HEK293T (cell line): ENCODE measurements around the gene ANKMY1.
A peak's percentile ranks its signal among the peaks of the same experiment; 100 is the strongest.

ENCODE experiments used
- CTCF ChIA-PET: fragments of 350-600 bp; formaldehyde crosslinking; extraction: SDS; loops from one replicate; lab custom pipeline; 2021; ENCODE audit warnings: antibody characterized with exemption, inconsistent platforms; lab: Yijun Ruan, JAX
- POLR2A ChIA-PET: fragments of 350-600 bp; formaldehyde crosslinking; extraction: SDS; loops from one replicate; lab custom pipeline; 2020; ENCODE audit warnings: antibody characterized with exemption, inconsistent platforms; lab: Yijun Ruan, JAX
- DNase-seq: peaks from one replicate; pipeline ENCODE4 v3.0.0; 2012; ENCODE audit warnings: mixed read lengths; ENCODE audit errors: extremely low spot score
- ARNT ChIP-seq: fragments of 450-650 bp; IDR thresholded peaks from 2 replicates; pipeline ENCODE4 v1.6.1; 2017; ENCODE audit warnings: mild to moderate bottlenecking
- BHLHE40 ChIP-seq: fragments of 450-650 bp; IDR thresholded peaks from 2 replicates; pipeline ENCODE4 v1.6.1; 2016; ENCODE audit warnings: mild to moderate bottlenecking, moderate library complexity, borderline replicate concordance
- CTBP1 ChIP-seq: fragments of 450-650 bp; IDR thresholded peaks from 2 replicates; pipeline ENCODE4 v1.6.1; 2016; ENCODE audit warnings: borderline replicate concordance
- ELF4 ChIP-seq: fragments of 450-650 bp; IDR thresholded peaks from 2 replicates; pipeline ENCODE4 v1.6.1; 2017; ENCODE audit warnings: antibody characterized with exemption
- FOXA1 ChIP-seq: fragments of 450-650 bp; IDR thresholded peaks from 2 replicates; pipeline ENCODE4 v1.6.1; 2016; ENCODE audit warnings: mild to moderate bottlenecking
- FOXK2 ChIP-seq: fragments of 450-650 bp; IDR thresholded peaks from 2 replicates; pipeline ENCODE4 v1.6.1; 2016; ENCODE audit warnings: mild to moderate bottlenecking
- FOXM1 ChIP-seq: fragments of 450-650 bp; IDR thresholded peaks from 2 replicates; pipeline ENCODE4 v1.6.1; 2017; ENCODE audit warnings: mild to moderate bottlenecking, borderline replicate concordance
- HDGF ChIP-seq: fragments of 450-650 bp; IDR thresholded peaks from 2 replicates; pipeline ENCODE4 v1.6.1; 2017; ENCODE audit warnings: antibody characterized with exemption, borderline replicate concordance
- L3MBTL2 ChIP-seq: fragments of 450-650 bp; conservative IDR thresholded peaks from 2 replicates; pipeline ENCODE4 v1.6.1; 2016; ENCODE audit warnings: mild to moderate bottlenecking
- LEF1 ChIP-seq: fragments of 450-650 bp; IDR thresholded peaks from 2 replicates; pipeline ENCODE4 v1.6.1; 2017; ENCODE audit warnings: mild to moderate bottlenecking, borderline replicate concordance
- NFRKB ChIP-seq: fragments of 450-650 bp; IDR thresholded peaks from 2 replicates; pipeline ENCODE4 v1.6.1; 2016; ENCODE audit warnings: mild to moderate bottlenecking, moderate library complexity
- PKNOX1 ChIP-seq: fragments of 450-650 bp; IDR thresholded peaks from 2 replicates; pipeline ENCODE4 v1.6.1; 2016
- SP1 ChIP-seq: fragments of 450-650 bp; IDR thresholded peaks from 2 replicates; pipeline ENCODE4 v1.6.1; 2017
- SUZ12 ChIP-seq: fragments of 450-650 bp; IDR thresholded peaks from 2 replicates; pipeline ENCODE4 v1.6.1; 2016; ENCODE audit warnings: mild to moderate bottlenecking
- TARDBP ChIP-seq: fragments of 450-650 bp; IDR thresholded peaks from 2 replicates; pipeline ENCODE4 v1.6.1; 2016
- ZNF384 ChIP-seq: fragments of 450-650 bp; IDR thresholded peaks from 2 replicates; pipeline ENCODE4 v1.6.1; 2016

The ANKMY1 gene

GRCh38 chr2:240567137-240567871 is 9.5 kb upstream of the ANKMY1 start:
- ChIA-PET POLR2A (interaction anchor here (0.7 to 2.0 kb wide), 2 partner anchors 18 to 19 kb away, joined by 3 to 23 read pairs; partner anchors contain the start of gene CAPN10), CTCF (interaction anchor here (1.0 to 2.2 kb wide), 2 partner anchors 13 to 20 kb away, joined by 3 to 8 read pairs; partner anchors contain the start of gene CAPN10)
- DNase-seq, result no peak
- no peak for TF ChIP-seq ZNF384
- no peak for TF ChIP-seq FOXA1
- no peak for TF ChIP-seq SUZ12
- no peak for TF ChIP-seq ELF4
- TF ChIP-seq TARDBP, result no peak
- no peak for TF ChIP-seq PKNOX1
- TF ChIP-seq ARNT, result no peak
- no peak for TF ChIP-seq NFRKB
- TF ChIP-seq FOXM1, result no peak
- TF ChIP-seq FOXK2, result no peak
- no peak for TF ChIP-seq L3MBTL2
- no peak for TF ChIP-seq HDGF
- no peak for TF ChIP-seq SP1
- TF ChIP-seq CTBP1, result no peak
- TF ChIP-seq LEF1, result no peak
- TF ChIP-seq BHLHE40, result no peak

- CTCF ChIA-PET, result interaction anchor here (1.0 to 2.2 kb wide), 2 partner anchors 14 to 21 kb away, joined by 3 to 8 read pairs; partner anchors contain the start of gene CAPN10
- DNase-seq, result peak; percentile 81
- TF ChIP-seq L3MBTL2 (no peak), ELF4 (no peak), ZNF384 (no peak), BHLHE40 (no peak), SP1 (no peak), FOXK2 (no peak), SUZ12 (no peak), NFRKB (no peak), TARDBP (no peak), CTBP1 (no peak), HDGF (no peak), ARNT (no peak), FOXM1 (no peak), LEF1 (no peak), PKNOX1 (no peak), FOXA1 (no peak)
- POLR2A ChIA-PET, result interaction anchor here (0.7 to 2.0 kb wide), 2 partner anchors 19 to 26 kb away, joined by 3 to 23 read pairs; partner anchors contain the start of gene CAPN10
Observed at GRCh38 chr2:240566203-240567136, 8.7 kb upstream of the ANKMY1 start.

GRCh38 chr2:240565333-240566202 is 7.8 kb upstream of the ANKMY1 start:
- ChIA-PET CTCF (interaction anchor here (2.2 kb wide), 1 partner anchor 21 kb away, joined by 8 read pairs; the partner anchor contains the start of gene CAPN10), POLR2A (interaction anchor here (0.7 to 2.0 kb wide), 2 partner anchors 20 to 27 kb away, joined by 3 to 23 read pairs; partner anchors contain the start of gene CAPN10)
- no peak for DNase-seq

More at GRCh38 chr2:240565333-240566202, 7.8 kb upstream of the ANKMY1 start:
- TF ChIP-seq BHLHE40 (no peak), PKNOX1 (no peak), L3MBTL2 (no peak), FOXK2 (no peak), TARDBP (no peak), HDGF (no peak), FOXM1 (no peak), SUZ12 (no peak), ARNT (no peak)
